BE2C (cell line): ENCODE measurements around the gene KCNG4.

Source experiments
- DNase-seq: peaks from one replicate; pipeline ENCODE4 v3.0.0-alpha.2; 2020
- H3K27me3 ChIP-seq: fragments of 250-450 bp; sonication (Bioruptor Pico); 2 replicates; pipeline ENCODE4 v1.5.1; 2020; ENCODE audit warnings: mild to moderate bottlenecking
- H3K36me3 ChIP-seq: fragments of 250-450 bp; sonication (Bioruptor Pico); 2 replicates; pipeline ENCODE4 v1.5.1; 2020; ENCODE audit warnings: mild to moderate bottlenecking
- H3K4me1 ChIP-seq: fragments of 250-450 bp; sonication (Bioruptor Pico); 2 replicates; pipeline ENCODE4 v1.5.1; 2020
- H3K4me3 ChIP-seq: 2 replicates; pipeline ENCODE4 v1.5.1; 2011; ENCODE audit warnings: low read depth, low read length
- H3K9me3 ChIP-seq: fragments of 250-450 bp; sonication (Bioruptor Pico); 2 replicates; pipeline ENCODE4 v1.5.1; 2020
- CTCF ChIP-seq: IDR thresholded peaks from 2 replicates; pipeline ENCODE4 v1.5.1; 2012; ENCODE audit warnings: mild to moderate bottlenecking, low read depth, low read length

KCNG4 gene

DNA sequence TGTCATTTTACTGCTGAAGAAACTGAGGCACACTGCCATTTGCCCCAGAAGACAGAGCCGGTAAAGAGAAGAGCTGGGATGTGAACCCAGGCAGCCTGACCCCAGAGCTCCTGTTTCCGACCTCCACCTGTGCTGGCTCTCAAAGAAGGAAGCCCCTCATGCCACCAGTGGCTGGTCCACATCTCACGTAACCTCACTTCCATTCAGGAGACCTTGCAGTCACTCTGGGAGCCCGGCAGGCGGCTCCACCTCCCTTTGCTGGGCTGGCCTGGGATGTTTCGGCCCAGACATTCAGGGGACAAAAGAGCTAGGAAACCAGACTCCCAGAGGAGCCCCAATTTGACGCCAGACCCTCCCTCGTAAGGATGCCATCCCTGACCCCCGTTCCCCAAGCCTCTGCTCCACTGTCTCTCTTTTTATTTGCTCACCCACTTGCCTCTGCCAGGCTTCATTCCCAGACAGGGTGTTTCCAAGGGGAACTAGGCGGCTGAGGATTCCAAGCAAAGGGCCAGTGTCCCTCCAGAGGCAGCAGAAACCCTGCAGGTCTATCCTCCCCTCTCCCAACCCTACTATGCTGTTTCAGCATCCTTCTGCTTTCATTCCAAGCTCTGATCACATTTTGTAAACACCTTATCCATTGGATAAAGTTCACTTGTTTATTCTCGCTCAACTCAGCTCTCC lies 55.8 kb downstream of the KCNG4 start:
- peak; percentile 65 for DNase-seq
- H3K36me3 ChIP-seq, result peaks cover 44% of the 10 kb centered on the region
- peak; percentile 82 for TF ChIP-seq CTCF
- H3K4me3 ChIP-seq, result no peak overlapping the region
- no peaks in the 10 kb centered on the region for H3K27me3 ChIP-seq
- no peaks in the 10 kb centered on the region for H3K4me1 ChIP-seq
- no peaks in the 10 kb centered on the region for H3K9me3 ChIP-seq

DNA sequence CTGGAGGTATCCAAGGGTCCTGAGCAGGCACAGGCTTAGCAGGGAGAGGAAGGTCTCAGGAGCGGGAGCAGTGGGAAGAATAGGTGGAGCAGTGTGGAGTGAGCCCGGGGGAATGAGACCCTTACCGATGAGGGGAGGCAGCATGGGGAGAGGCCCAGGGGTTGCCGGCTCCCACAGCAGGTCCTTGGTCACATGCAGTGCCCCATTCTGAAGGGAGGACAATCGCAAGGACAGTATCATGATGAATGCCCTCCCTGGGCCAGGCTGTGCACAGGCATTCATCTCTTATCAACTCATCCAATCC lies 56.3 kb downstream of the KCNG4 start:
- TF ChIP-seq CTCF, result no peak

DNA sequence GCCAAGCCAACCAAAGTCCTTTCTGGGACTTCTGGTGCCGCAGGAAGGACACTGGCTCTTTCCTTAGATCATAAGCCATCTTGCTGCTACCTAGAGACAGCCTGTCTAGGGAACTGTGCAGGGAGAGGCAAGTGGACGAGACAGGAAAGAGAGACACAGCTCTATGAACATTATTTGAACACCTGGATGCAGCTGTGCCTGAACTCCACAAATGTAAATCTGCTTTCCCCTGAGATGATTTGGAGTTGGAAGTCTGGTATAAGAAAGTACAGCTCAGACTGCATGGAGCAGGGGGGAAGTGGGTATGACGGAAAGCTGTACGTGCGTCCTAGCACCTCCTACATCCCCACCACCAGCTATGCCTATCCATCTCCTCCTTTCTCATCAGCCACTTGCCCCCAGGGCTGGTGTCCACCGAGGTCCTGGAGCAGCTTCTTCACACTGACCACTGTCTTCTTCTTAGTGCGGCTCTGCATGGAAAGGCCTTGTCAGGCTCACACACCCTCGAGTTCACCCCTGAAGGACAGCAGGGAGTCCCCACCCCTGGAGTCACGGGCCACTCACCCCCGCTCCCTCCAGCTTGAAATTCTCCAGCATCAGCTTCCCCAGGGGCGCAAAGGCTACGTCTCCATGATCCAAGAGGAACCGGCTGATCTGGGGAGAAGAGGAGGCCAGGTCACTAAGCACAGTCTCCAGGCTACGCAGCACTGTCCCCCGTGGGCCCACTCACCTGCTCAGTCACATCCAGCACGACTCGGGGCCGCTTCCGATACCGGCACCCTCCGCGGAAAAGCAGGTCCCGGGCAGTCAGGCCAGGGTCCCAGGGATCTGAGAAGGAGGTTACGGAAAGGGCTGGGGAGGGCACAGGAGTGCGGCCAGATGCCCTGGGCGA lies 56.9 kb downstream of the KCNG4 start:
- no peak overlapping the region for H3K4me3 ChIP-seq
- H3K9me3 ChIP-seq, result no peaks in the 10 kb centered on the region
- TF ChIP-seq CTCF, result no peak
- H3K27me3 ChIP-seq, result no peaks in the 10 kb centered on the region
- H3K36me3 ChIP-seq, result peaks cover 48% of the 10 kb centered on the region
- H3K4me1 ChIP-seq, result no peaks in the 10 kb centered on the region
- no peak for DNase-seq

More for the DNA sequence above, 56.3 kb downstream of the KCNG4 start:
- H3K9me3 ChIP-seq, result no peaks in the 10 kb centered on the region
- H3K27me3 ChIP-seq, result no peaks in the 10 kb centered on the region
- H3K4me3 ChIP-seq, result no peak overlapping the region
- no peak for DNase-seq
- peaks cover 48% of the 10 kb centered on the region for H3K36me3 ChIP-seq
- H3K4me1 ChIP-seq, result no peaks in the 10 kb centered on the region

GRCh38 chr16:84182104-84182503 lies 57.7 kb downstream of the KCNG4 start:
- no peak for DNase-seq
- TF ChIP-seq CTCF, result no peak
- H3K4me3 ChIP-seq, result no peak overlapping the region
- no peaks in the 10 kb centered on the region for H3K9me3 ChIP-seq
- H3K27me3 ChIP-seq, result no peaks in the 10 kb centered on the region
- peaks cover 48% of the 10 kb centered on the region for H3K36me3 ChIP-seq
- H3K4me1 ChIP-seq, result no peaks in the 10 kb centered on the region

- TF ChIP-seq CTCF, result no peak
- H3K4me1 ChIP-seq, result no peaks in the 10 kb centered on the region
- H3K9me3 ChIP-seq, result no peaks in the 10 kb centered on the region
- peaks cover 48% of the 10 kb centered on the region for H3K36me3 ChIP-seq
- no peak overlapping the region for H3K4me3 ChIP-seq
- no peaks in the 10 kb centered on the region for H3K27me3 ChIP-seq
- DNase-seq, result no peak
These were observed 58.5 kb downstream of the KCNG4 start for GRCh38 chr16:84181144-84181915.
